ENCODE data around the gene STK24.

The STK24 gene

GRCh38 chr13:98459171-98459681, 117.7 kb downstream of the STK24 start:
- H3K4me3 ChIP-seq (ENCODE audit: low read length, poor library complexity, severe bottlenecking): no peak overlapping the region
- H3K9me3 ChIP-seq (ENCODE audit: insufficient read depth, low read depth, low read length): no peaks in the 10 kb centered on the region
- TF ChIP-seq EZH2phosphoT487 (IDR thresholded peaks at IDR 0.05; ENCODE audit: borderline replicate concordance) (no peak), CTCF (conservative IDR thresholded peaks at IDR 0.05; ENCODE audit: low read length) (no peak)
- H3K4me1 ChIP-seq (ENCODE audit: insufficient read depth, low read length, poor library complexity, severe bottlenecking): peaks cover 10% of the 10 kb centered on the region
- H3K4me2 ChIP-seq (ENCODE audit: low read depth, low read length, poor library complexity, severe bottlenecking): no peak overlapping the region
- H3F3A ChIP-seq (ENCODE audit: low read depth): no peaks in the 10 kb centered on the region
- H3K27me3 ChIP-seq (ENCODE audit: insufficient read depth, low read length, poor library complexity, severe bottlenecking): no peaks in the 10 kb centered on the region
- H3K9me2 ChIP-seq (replicated peaks; ENCODE audit: low read depth, low read length): no peaks in the 10 kb centered on the region
- H3K36me3 ChIP-seq (ENCODE audit: insufficient read depth, low read length): peaks cover 89% of the 10 kb centered on the region; the same call in 1 of the 2 replicates
- H2AFZ ChIP-seq (ENCODE audit: low read length): no peak overlapping the region
- peaks cover 5% of the 10 kb centered on the region; the same call in 1 of the 2 replicates for H3K79me2 ChIP-seq (ENCODE audit: insufficient read depth, low read length)
- no peaks in the 10 kb centered on the region for H4K20me1 ChIP-seq (ENCODE audit: insufficient read depth, low read length, poor library complexity, severe bottlenecking)
- H3K9ac ChIP-seq (ENCODE audit: low read depth, low read length, poor library complexity, severe bottlenecking): no peak overlapping the region

GRCh38 chr13:98458431-98458830, 118.5 kb downstream of the STK24 start:
- Histone ChIP-seq H3K27me3 (ENCODE audit: insufficient read depth, low read length, poor library complexity, severe bottlenecking) (no peaks in the 10 kb centered on the region), H2AFZ (ENCODE audit: low read length) (no peak overlapping the region), H3K4me3 (ENCODE audit: low read length, poor library complexity, severe bottlenecking) (no peak overlapping the region), H3K4me1 (ENCODE audit: insufficient read depth, low read length, poor library complexity, severe bottlenecking) (peaks cover 10% of the 10 kb centered on the region), H3K9me2 (replicated peaks; ENCODE audit: low read depth, low read length) (no peaks in the 10 kb centered on the region), H3K79me2 (ENCODE audit: insufficient read depth, low read length) (peaks cover 3% of the 10 kb centered on the region; the same call in 1 of the 2 replicates), H3K36me3 (ENCODE audit: insufficient read depth, low read length) (peaks cover 91% of the 10 kb centered on the region; the same call in 1 of the 2 replicates), H3F3A (ENCODE audit: low read depth) (no peaks in the 10 kb centered on the region), H3K9me3 (ENCODE audit: insufficient read depth, low read depth, low read length) (no peaks in the 10 kb centered on the region), H3K9ac (ENCODE audit: low read depth, low read length, poor library complexity, severe bottlenecking) (no peak overlapping the region), H4K20me1 (ENCODE audit: insufficient read depth, low read length, poor library complexity, severe bottlenecking) (no peaks in the 10 kb centered on the region), H3K4me2 (ENCODE audit: low read depth, low read length, poor library complexity, severe bottlenecking) (no peak overlapping the region)
- TF ChIP-seq EZH2phosphoT487 (IDR thresholded peaks at IDR 0.05; ENCODE audit: borderline replicate concordance): no peak

GRCh38 chr13:98457053-98457452, 119.9 kb downstream of the STK24 start:
- peaks cover 10% of the 10 kb centered on the region for H3K4me1 ChIP-seq (ENCODE audit: insufficient read depth, low read length, poor library complexity, severe bottlenecking)
- no peaks in the 10 kb centered on the region for H3K9me3 ChIP-seq (ENCODE audit: insufficient read depth, low read depth, low read length)
- H2AFZ ChIP-seq (ENCODE audit: low read length): no peak overlapping the region
- no peak overlapping the region for H3K4me3 ChIP-seq (ENCODE audit: low read length, poor library complexity, severe bottlenecking)
- no peak overlapping the region for H3K9ac ChIP-seq (ENCODE audit: low read depth, low read length, poor library complexity, severe bottlenecking)
- no peaks in the 10 kb centered on the region for H3K79me2 ChIP-seq (ENCODE audit: insufficient read depth, low read length)
- no peaks in the 10 kb centered on the region for H3K9me2 ChIP-seq (replicated peaks; ENCODE audit: low read depth, low read length)
- peaks cover 90% of the 10 kb centered on the region; the same call in 1 of the 2 replicates for H3K36me3 ChIP-seq (ENCODE audit: insufficient read depth, low read length)
- H4K20me1 ChIP-seq (ENCODE audit: insufficient read depth, low read length, poor library complexity, severe bottlenecking): no peaks in the 10 kb centered on the region
- no peaks in the 10 kb centered on the region for H3F3A ChIP-seq (ENCODE audit: low read depth)
- H3K27me3 ChIP-seq (ENCODE audit: insufficient read depth, low read length, poor library complexity, severe bottlenecking): no peaks in the 10 kb centered on the region
- no peak for TF ChIP-seq EZH2phosphoT487 (IDR thresholded peaks at IDR 0.05; ENCODE audit: borderline replicate concordance)
- no peak overlapping the region for H3K4me2 ChIP-seq (ENCODE audit: low read depth, low read length, poor library complexity, severe bottlenecking)

- no peaks in the 10 kb centered on the region for H3K27me3 ChIP-seq (ENCODE audit: insufficient read depth, low read length, poor library complexity, severe bottlenecking)
- no peaks in the 10 kb centered on the region for H3K79me2 ChIP-seq (ENCODE audit: insufficient read depth, low read length)
- no peak overlapping the region for H3K4me3 ChIP-seq (ENCODE audit: low read length, poor library complexity, severe bottlenecking)
- H4K20me1 ChIP-seq (ENCODE audit: insufficient read depth, low read length, poor library complexity, severe bottlenecking): no peaks in the 10 kb centered on the region
- H3F3A ChIP-seq (ENCODE audit: low read depth): no peaks in the 10 kb centered on the region
- no peak overlapping the region for H2AFZ ChIP-seq (ENCODE audit: low read length)
- H3K9me3 ChIP-seq (ENCODE audit: insufficient read depth, low read depth, low read length): no peaks in the 10 kb centered on the region
- TF ChIP-seq EZH2phosphoT487 (IDR thresholded peaks at IDR 0.05; ENCODE audit: borderline replicate concordance): no peak
- TF ChIP-seq CTCF (conservative IDR thresholded peaks at IDR 0.05; ENCODE audit: low read length): no peak
- peaks cover 11% of the 10 kb centered on the region for H3K4me1 ChIP-seq (ENCODE audit: insufficient read depth, low read length, poor library complexity, severe bottlenecking)
- no peak overlapping the region for H3K9ac ChIP-seq (ENCODE audit: low read depth, low read length, poor library complexity, severe bottlenecking)
- no peak overlapping the region for H3K4me2 ChIP-seq (ENCODE audit: low read depth, low read length, poor library complexity, severe bottlenecking)
- no peaks in the 10 kb centered on the region for H3K9me2 ChIP-seq (replicated peaks; ENCODE audit: low read depth, low read length)
- peaks cover 88% of the 10 kb centered on the region; the same call in 1 of the 2 replicates for H3K36me3 ChIP-seq (ENCODE audit: insufficient read depth, low read length)
These were observed 120.5 kb downstream of the STK24 start for GRCh38 chr13:98456413-98456845.

Data from Loucy (cell line).